ENCODE results near the gene TMTC1. TPM values are rescaled to one million over a fixed set of nuclear protein-coding genes. Genes with fewer than 3 reads are reported as not detected.

TMTC1 gene
- total RNA-seq, 4 donors from 2014 or later, result 84.0 to 177 (median 105) TPM

- 90% methylated on average over 6 of the region's 6 CpGs for WGBS
- intact Hi-C loops (cut with DNase I), result no loop called here
Measured at GRCh38 chr12:29566441-29566840, 217.3 kb downstream of the TMTC1 start.

GRCh38 chr12:29565727-29566126 lies 218.0 kb downstream of the TMTC1 start:
- Histone ChIP-seq H3K4me1 (peaks cover 27 to 43% (median 37%) of the 10 kb centered on the region in 4 donors), H3K9me3 (no peaks in the 10 kb centered on the region), H3K27ac (replicated peaks in 1 of 4) (no peak overlapping the region), H3K27me3 (no peaks in the 10 kb centered on the region), H3K4me3 (no peak overlapping the region), H3K36me3 (peaks cover 0 to 22% (median 11%) of the 10 kb centered on the region in 4 donors)
- no peak for TF ChIP-seq POLR2A (IDR thresholded peaks at IDR 0.05; ENCODE audit: low read depth)
- intact Hi-C loops (cut with DNase I), result no loop called here
- 96% methylated on average over 5 of the region's 5 CpGs for WGBS
- no peak for DNase-seq (ENCODE audit: extremely low spot score)

More at GRCh38 chr12:29566441-29566840, 217.3 kb downstream of the TMTC1 start:
- Histone ChIP-seq H3K4me3 (no peak overlapping the region), H3K9me3 (no peaks in the 10 kb centered on the region), H3K27me3 (no peaks in the 10 kb centered on the region), H3K4me1 (peaks cover 27 to 40% (median 35%) of the 10 kb centered on the region in 4 donors), H3K27ac (replicated peaks in 1 of 4) (peak overlapping the region in 1 of 4 donors; percentile 10), H3K36me3 (peaks cover 0 to 29% (median 13%) of the 10 kb centered on the region in 4 donors)
- TF ChIP-seq POLR2A (IDR thresholded peaks at IDR 0.05; ENCODE audit: low read depth), result no peak
- TF ChIP-seq EP300 (IDR thresholded peaks at IDR 0.05), result no peak
- no peak for TF ChIP-seq CTCF (IDR thresholded peaks at IDR 0.05)
- TF ChIP-seq POLR2AphosphoS5 (IDR thresholded peaks at IDR 0.05), result no peak
- no peak for DNase-seq (ENCODE audit: extremely low spot score)

- Histone ChIP-seq H3K27ac (replicated peaks in 1 of 4) (no peak overlapping the region), H3K9me3 (no peaks in the 10 kb centered on the region), H3K27me3 (no peaks in the 10 kb centered on the region), H3K4me1 (peaks cover 27 to 44% (median 37%) of the 10 kb centered on the region in 4 donors), H3K36me3 (peaks cover 0 to 16% (median 11%) of the 10 kb centered on the region in 4 donors), H3K4me3 (no peak overlapping the region)
- intact Hi-C loops (cut with DNase I), result no loop called here
- no peak for TF ChIP-seq EP300 (IDR thresholded peaks at IDR 0.05)
- no peak for TF ChIP-seq CTCF (IDR thresholded peaks at IDR 0.05)
- no peak for TF ChIP-seq POLR2A (IDR thresholded peaks at IDR 0.05; ENCODE audit: low read depth)
- TF ChIP-seq POLR2AphosphoS5 (IDR thresholded peaks at IDR 0.05), result no peak
- WGBS, result 97% methylated on average over 3 of the region's 3 CpGs
- no peak for DNase-seq (ENCODE audit: extremely low spot score)
Measured at GRCh38 chr12:29564925-29565324, 218.8 kb downstream of the TMTC1 start.

- TF ChIP-seq POLR2A (IDR thresholded peaks at IDR 0.05; ENCODE audit: low read depth) (no peak), EP300 (IDR thresholded peaks at IDR 0.05) (no peak), CTCF (IDR thresholded peaks at IDR 0.05) (no peak), POLR2AphosphoS5 (IDR thresholded peaks at IDR 0.05) (no peak)
- DNase-seq (ENCODE audit: extremely low spot score), result no peak
- peaks cover 27 to 40% (median 34%) of the 10 kb centered on the region in 4 donors for H3K4me1 ChIP-seq
- H3K9me3 ChIP-seq, result no peaks in the 10 kb centered on the region
- intact Hi-C loops (cut with DNase I), result no loop called here
- WGBS, result 74% methylated on average over 10 of the region's 10 CpGs
- peaks cover 0 to 18% (median 12%) of the 10 kb centered on the region in 4 donors for H3K36me3 ChIP-seq
- no peak overlapping the region for H3K4me3 ChIP-seq
- peak overlapping the region; percentile 46 to 70 (median 57) for H3K27ac ChIP-seq (replicated peaks in 1 of 4)
- no peaks in the 10 kb centered on the region for H3K27me3 ChIP-seq
Measured at GRCh38 chr12:29563636-29564035, 220.1 kb downstream of the TMTC1 start.

GRCh38 chr12:29563071-29563470 lies 220.7 kb downstream of the TMTC1 start:
- Histone ChIP-seq H3K27ac (replicated peaks in 1 of 4) (peak overlapping the region; percentile 46 to 70 (median 60)), H3K9me3 (no peaks in the 10 kb centered on the region), H3K4me3 (no peak overlapping the region), H3K36me3 (peaks cover 0 to 20% (median 13%) of the 10 kb centered on the region in 4 donors), H3K4me1 (peaks cover 27 to 40% (median 34%) of the 10 kb centered on the region in 4 donors), H3K27me3 (no peaks in the 10 kb centered on the region)
- no peak for DNase-seq (ENCODE audit: extremely low spot score)
- intact Hi-C loops (cut with DNase I), result no loop called here
- TF ChIP-seq EP300 (IDR thresholded peaks at IDR 0.05) (no peak), CTCF (IDR thresholded peaks at IDR 0.05) (no peak), POLR2A (IDR thresholded peaks at IDR 0.05; ENCODE audit: low read depth) (no peak), POLR2AphosphoS5 (IDR thresholded peaks at IDR 0.05) (no peak)
- 57% methylated on average over 1 of the region's 1 CpG for WGBS
